DMS 273 (cell line): ENCODE data around the gene RGCC.

Experiments used
- DNase-seq: peaks from one replicate; lab custom pipeline; 2025; ENCODE audit not compliant: unreplicated experiment; lab: John Stamatoyannopoulos, UW

Gene RGCC

DNA sequence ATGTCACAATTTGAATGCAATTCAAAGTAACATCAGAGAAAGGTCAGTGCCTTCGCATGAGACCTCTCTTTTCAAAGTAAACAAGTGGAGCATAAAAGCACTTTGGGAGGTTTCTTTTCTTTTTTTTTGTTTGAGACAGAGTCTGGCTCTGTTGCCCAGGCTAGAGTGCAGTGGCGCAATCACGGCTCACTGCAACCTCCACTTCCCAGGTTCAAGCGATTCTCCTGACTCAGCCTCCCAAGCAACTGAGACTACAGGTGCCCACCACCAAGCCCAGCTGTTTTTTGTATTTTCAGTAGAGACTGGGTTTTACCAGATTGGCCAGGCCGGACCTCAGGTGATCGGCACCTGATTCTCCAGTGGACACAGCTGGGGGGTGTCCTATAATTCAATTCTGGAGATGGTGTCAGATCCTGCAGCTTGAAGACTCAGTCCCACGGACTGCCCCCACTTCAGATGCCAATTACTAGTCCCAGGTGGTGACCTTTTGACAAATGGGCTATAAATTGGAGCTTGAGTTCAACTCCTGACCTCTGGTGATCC, 57.6 kb downstream of the RGCC start:
- no peak for DNase-seq

DNA sequence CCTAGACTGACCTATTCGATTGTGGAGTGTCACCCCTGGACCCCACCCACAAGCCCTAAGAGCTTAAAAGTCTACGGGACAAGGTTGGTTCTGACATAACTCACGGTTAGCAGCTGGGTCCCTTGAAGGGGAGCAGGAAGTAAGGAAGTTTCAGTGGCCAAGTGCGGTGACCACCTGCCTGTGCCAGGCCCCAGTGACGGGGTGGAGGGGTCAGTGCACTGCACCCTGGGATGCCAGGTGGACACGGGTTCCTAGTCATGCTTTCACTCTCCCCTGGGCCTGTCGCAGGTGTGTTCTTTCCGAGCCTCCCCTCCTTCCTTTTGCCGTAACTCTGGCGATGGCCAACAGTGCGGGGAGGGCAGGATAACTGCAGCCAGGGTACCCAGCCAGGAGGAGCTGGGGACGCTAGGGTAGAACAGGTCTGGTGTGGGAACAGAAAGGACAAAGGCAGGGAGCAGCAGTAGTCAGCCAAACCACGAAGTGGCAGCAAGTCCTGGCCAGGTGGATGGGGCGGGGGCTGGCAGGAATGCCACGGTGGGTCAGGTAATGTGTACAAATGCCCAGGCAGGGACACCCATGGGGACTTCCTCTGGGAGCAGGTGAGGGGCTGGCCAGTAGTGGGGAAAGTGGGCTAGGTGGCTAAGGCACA, 58.3 kb downstream of the RGCC start:
- DNase-seq: no peak

DNA sequence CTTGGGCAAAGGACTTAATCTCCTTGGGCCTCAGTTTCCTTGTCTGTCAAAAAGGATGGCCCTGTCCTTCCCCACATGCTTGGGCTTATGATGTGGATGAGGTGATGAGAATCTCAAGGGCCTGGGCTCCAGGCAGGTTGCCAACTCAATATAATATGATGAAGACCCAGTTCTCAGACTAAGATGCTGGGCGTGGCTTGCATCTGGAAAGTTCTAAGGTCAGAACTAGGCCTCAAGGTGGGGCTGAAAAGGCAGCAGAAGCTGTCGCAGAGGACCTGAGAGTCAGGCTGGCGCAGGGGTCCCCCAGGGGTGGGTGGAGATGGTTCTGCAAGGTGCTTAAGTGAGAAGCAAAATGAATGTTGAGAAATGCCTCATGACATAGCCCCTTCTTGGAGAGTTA, 58.8 kb downstream of the RGCC start:
- no peak for DNase-seq

DNA sequence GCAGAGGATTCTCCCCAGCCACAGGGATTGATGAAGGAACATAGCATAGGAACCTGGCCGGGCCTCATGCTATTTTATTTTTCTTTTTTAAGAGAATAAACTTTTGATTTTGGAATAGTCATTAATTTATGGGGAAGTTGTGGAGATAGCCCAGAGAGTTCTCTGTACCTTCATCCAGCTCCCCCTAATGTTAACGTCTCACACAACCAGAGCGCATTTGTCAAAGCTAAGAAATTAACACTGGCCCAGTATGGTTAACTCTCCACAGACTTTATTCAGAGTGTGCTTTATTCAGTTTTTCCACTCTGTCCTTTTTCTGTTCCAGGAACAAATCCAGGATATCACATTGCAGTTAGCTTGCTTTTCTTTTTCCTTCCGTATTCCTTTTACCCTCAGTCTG, 59.4 kb downstream of the RGCC start:
- DNase-seq: no peak

DNA sequence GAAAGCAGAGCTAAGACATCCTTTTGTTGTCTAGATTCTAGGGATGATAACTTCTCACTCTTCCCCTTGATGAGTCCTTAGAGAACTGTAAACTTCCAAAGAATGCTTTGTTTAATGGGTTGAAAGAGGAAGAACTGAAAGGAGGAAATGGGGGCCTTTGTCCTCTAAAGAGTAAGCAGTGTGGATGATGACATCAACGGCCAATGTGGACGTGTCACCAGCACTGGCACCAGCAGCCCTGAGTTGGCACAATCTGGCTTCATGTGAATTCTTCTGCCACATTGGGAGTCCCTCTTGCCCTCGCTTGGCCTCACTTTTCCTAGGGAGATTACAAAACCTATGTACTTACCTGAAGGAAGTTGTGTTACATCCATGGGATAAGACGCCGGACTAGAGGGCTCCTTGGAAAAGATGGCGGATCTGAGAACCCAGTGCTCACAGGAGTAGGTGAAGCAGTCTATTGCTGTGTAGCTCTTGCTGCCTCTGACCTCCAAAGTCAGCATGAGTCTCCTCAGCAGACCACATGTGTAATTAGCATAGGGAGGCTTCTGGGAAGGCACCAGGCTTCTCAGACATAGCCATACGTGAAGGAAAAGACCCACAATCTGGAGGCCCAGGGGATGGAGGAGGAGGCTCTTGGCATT, 62.8 kb downstream of the RGCC start:
- no peak for DNase-seq
